Stimulated activated CD4-positive, alpha-beta T cell treated with anti-CD3 and anti-CD28 coated beads, Interleukin-1b, Interleukin-23, amount 100 ng/mL, for 4 hours (primary cell): Measurements from ENCODE around the gene PBLD.
"Not testable (repeated sequence)": the region's sequence is repeated elsewhere in the genome, so short reads cannot be mapped to it uniquely, and the experiment has no call there.

Experiments used
- DNase-seq, 2 donors: peaks; one replicate each; pipeline ENCODE4 v3.0.0-alpha.2; 2020; ENCODE audit warnings: low read depth in 2 of 2

PBLD gene

DNA sequence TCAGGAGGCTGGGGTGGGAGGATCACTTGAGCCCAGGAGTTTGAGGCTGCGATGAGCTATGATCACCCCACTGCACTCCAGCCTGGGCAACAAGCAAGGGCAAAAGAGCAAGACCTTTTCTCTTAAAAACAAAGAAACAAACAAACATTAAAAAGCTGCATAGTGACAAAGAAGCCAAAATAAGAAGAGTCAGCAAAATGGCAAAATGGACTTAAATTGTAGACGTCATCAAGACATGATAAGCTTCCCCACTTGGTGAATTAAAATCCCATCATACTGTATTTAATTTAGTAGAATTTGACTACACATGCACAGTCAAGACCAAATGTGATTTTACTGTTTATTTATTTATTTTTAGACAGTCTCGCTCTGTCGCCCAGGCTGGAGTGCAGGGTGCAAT, 52.0 kb downstream of the PBLD start:
- no peak for DNase-seq

DNA sequence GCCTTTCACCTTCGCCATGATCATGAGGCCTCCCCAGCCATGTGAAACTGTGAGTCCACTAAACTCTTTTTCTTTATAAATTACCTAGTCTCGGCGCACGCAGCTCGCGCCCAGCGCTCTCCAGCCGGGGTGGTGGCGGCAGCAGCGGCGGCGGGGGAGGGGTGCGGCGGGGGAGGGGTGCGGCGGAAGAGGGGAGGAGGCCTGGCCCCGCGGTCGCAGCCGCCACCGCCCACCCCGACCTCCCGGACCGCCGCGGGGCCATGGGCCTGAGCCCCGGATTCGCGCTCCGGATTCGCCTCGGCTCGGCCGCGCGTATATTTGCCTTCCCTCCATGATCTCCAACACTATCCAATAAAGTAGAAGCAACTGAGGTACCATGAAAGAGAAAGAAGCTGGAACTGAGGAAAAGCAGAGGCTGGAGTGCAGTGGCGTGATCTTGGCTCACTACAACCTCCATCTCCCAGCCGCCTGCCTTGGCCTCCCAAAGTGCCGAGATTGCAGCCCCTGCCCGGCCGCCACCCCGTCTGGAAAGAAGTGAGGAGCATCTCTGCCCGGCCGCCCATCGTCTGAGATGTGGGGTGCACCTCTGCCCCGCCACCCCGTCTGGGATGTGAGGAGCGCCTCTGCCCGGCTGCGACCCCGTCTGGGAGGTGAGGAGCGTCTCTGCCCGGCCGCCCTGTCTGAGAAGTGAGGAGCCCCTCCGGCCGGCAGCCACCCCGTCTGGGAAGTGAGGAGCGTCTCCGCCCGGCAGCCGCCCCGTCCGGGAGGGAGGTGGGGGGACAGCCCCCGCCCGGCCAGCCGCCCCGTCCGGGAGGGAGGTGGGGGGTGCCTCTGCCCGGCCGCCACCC, 53.6 kb downstream of the PBLD start:
- not testable (repeated sequence) for DNase-seq

GRCh38 chr10:68277814-68278213, 54.9 kb downstream of the PBLD start:
- DNase-seq: not testable (repeated sequence)

GRCh38 chr10:68276224-68276623, 56.5 kb downstream of the PBLD start:
- no peak for DNase-seq

- no peak for DNase-seq
Measured at GRCh38 chr10:68275600-68276126, 57.1 kb downstream of the PBLD start.

DNA sequence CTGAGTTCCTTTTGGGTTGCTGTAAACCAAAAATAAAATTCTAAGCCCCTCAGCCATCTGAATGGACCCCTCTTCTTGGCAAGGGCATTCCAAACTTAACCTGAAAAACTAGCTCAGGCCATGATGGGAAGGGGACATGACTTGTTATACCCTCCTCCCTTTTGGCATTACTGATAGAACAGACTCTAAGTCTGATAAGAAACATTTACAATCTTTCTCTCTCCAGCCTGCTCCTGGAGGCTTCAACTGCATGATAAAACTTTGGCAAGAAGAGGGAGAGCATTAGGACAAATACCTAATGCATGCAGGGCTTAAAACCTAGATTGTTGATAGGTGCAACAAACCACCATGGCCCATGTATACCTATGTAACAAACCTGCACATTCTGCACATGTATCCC, 59.9 kb downstream of the PBLD start:
- DNase-seq: no peak

DNA sequence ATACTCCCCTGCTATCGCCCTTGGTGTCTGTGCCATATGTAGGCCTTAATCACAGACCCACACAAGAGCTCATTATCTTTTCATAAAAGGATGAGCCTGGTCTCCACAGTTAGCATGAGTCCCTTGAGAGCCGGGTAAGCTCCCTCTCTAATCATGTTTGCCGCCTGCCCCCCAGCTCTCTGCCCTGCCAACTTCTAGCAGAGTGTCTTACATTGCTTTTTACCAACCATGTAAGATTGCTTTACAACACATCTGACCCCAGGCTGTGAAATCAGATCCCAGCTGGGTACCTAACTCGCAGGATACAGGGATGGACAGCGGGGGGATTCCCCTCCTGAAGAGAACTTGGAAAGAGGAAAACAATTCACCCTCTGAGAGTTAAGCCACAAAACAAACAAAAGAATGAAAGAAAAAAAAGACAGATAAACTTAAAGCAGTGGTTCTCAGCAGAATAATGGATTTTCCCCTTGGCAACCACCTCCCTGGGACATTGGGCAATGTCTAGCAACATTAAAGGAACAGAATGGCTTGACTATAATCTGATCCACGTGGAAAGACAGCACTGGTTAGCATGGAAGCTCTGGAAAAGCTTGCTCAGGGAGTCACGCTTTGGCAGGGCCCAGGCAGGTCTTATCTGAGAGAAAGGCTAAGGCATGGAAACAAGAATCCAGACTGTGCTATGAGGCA, 61.4 kb downstream of the PBLD start:
- DNase-seq: no peak

DNA sequence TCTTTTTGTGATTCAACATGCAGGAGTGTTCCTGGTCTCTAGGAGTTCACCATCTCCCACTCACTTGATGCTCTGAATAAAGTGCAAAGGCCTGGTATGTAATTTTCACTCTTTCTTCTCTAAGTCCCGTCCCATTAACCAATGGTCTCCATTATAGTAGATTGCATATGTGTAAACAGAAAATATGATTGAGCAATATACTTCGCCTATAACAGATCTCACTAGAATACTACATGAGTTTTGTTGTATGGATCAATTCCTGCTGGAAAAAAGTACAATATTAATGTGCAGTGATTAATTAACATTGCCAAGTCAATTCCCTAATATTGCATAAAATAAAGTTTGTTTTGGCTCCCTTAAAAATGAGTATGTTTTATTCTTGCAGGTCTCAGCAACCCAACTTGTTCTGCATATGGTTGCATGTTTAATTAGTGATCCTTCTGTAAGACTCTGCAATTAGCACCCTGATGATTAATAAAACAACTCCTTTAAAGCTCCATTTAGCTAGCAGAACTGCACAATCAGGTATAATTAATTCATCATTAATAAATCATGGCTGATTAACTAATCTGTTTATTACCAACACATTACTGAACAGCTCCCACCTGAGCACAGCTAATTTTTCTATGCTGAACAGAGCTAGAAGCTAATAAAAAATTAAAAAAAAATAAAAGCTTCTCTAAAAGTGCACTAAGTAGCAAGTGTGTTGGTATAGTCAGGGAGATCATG, 63.0 kb downstream of the PBLD start:
- no peak for DNase-seq

- no peak for DNase-seq
Measured at GRCh38 chr10:68261132-68261856, 71.4 kb downstream of the PBLD start.

- DNase-seq: no peak
Measured at GRCh38 chr10:68253346-68253745, 79.4 kb downstream of the PBLD start.

DNA sequence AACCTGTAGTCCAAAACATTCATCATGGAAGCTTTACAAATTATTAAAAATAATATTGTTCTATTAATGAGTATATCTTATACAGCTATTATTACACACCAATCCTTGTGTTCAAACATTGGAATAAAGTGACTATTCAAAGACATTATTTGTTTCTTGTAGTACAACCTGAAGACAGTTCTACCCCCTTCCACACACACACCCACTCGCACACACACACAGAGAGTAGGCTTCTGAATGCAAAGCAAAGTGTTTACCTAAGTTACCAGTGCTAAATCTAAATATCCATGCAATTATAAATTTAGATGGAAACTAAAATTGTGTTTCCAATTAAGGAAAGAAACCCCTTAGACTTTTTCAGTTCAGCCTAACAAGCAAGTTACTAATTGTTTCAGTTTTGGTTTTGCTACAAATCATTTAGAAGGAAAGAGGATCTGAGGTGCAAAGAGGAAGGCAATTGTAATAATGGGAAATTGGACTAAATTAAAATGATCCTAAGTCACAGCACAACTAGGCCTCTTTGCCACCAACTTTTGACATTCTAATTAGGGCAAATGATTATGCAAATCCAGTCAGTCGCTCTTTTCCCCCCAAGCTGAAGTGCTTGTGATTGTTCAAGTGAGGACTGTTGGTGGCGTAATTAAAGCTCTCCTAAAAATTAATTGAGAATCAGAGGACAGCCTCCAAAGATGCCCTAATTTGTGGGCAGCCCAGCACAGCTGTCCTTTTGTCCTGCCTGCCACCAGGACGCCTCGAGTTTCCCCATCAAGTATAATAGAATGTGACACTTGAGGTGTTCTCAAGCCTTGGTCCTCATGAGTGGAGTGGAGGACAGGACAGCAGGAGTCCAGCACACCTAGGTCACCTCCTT, 80.9 kb downstream of the PBLD start:
- no peak for DNase-seq

- no peak for DNase-seq
Measured at GRCh38 chr10:68251151-68251550, 81.6 kb downstream of the PBLD start.

DNA sequence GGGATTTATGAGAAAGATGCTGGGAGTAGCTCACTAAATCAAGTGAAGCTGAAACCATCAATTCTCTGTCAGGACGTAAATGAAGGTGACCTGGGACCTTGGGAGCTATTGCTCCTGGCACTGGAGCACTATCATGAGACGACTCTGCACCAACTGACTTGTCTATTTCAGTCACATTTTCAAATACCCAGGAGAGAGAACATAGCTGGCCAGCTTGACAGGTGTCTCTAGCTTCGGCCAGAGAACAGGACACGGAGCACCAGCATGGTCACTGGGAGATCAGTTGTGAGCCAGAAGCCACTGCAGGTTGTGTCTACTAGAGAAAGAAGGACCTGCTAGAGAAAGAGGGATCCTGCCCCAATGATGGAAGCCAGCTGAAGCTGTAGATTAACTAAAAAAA, 83.4 kb downstream of the PBLD start:
- DNase-seq: no peak

DNA sequence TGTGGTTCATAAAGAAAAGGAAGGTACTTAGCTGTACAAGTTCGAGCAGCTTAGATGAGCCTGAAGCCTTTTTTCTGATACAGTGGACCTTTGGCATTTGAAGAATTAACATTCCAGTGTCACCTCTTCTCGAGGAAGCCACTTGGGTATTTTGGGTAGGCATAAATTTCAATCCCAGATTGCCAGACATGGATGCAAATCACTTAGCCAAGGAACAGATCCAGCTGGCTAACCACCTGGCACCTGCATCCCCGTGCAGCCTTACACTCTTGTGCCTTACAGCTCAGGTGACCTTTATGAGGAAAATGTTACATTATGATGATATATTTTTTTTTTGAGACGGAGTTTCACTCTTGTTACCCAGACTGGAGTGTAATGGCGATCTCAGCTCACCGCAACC, 84.8 kb downstream of the PBLD start:
- no peak for DNase-seq

GRCh38 chr10:68246397-68246796, 86.3 kb downstream of the PBLD start:
- DNase-seq: not testable (repeated sequence)

GRCh38 chr10:68242051-68242450, 90.7 kb downstream of the PBLD start:
- DNase-seq: no peak

DNA sequence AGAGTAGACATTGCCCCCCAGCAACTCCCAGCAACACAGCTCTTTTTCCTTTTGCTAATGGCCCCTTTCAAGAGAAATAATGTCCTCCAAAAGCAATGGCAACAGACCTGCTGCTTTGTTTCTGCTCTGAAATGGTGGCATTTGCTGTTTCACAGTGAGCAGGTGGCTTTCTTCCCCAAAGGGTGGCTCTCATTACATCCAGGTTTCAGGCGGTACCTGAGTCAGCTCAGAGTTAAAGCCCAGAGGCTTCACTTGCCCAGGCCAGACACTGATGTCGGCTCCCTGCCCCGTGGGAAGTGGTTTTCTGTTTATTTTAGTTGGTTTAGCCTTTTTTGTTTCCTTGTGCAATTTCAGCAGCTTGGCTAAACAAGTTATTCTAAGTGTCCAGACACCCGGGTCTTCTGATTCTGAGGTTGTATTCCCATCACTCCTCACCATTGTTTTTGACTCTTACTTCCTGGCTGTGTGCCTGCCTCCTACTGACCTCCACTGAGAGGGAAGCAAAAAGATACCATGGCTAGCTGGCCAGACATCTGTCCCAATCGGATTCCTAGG, 93.1 kb downstream of the PBLD start:
- DNase-seq: no peak

GRCh38 chr10:68239069-68239468, 93.7 kb downstream of the PBLD start:
- DNase-seq: no peak

DNA sequence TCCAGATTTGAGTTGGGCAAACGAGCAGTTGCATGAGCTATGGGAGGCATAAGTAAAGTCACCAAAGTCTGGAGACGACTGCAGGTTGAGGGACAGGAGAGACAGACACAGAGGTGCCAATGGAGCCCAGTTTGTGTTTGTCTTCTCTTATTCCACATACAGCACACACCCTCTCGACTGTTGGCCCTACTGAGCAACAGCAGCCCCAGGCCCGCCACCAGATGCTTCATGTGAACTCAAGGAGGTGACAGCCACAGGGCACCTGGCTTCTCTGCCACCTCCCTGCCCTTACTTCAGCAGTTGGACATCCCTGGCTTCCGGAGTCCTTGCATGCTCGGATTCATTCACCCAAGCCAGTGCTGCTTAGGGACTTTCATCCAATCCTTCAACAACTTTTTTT, 94.4 kb downstream of the PBLD start:
- no peak for DNase-seq

- no peak for DNase-seq
Measured at GRCh38 chr10:68237173-68237572, 95.6 kb downstream of the PBLD start.
